Measurements from ENCODE around the gene DLG2. TPM values are rescaled to one million over a fixed set of nuclear protein-coding genes. Genes with fewer than 3 reads are reported as not detected.

DLG2 gene
- total and polyA plus RNA-seq, 2 of the 8 experiments (the other 6 are each of a cell fraction or from before 2014, with no cell fraction given), result 1.7 to 14.3 TPM

- Histone ChIP-seq H3K79me2 (ENCODE audit: control insufficient read depth in 1 of 2, insufficient read depth in 2 of 2, low read length in 2 of 2) (no peaks in the 10 kb centered on the region), H2BK12ac (ENCODE audit: low read depth, low read length) (no peak overlapping the region), H3K23me2 (ENCODE audit: low read depth, low read length) (no peaks in the 10 kb centered on the region), H3K4me2 (ENCODE audit: insufficient read depth in 1 of 2, low read depth in 2 of 2, low read length in 2 of 2) (no peak overlapping the region), H4K5ac (ENCODE audit: insufficient read length, low read depth, low read length) (no peak overlapping the region), H3K9ac (replicated peaks in 1 of 4; ENCODE audit: extremely low read depth in 1 of 4, low read depth in 3 of 4, low read length in 3 of 4) (no peak overlapping the region), H4K20me1 (replicated peaks in 1 of 2; ENCODE audit: control insufficient read depth in 1 of 2, insufficient read depth in 2 of 2, low read length in 2 of 2) (no peaks in the 10 kb centered on the region), H2BK15ac (ENCODE audit: low read length) (no peak overlapping the region), H3K27me3 (replicated peaks in 1 of 4; ENCODE audit: control insufficient read depth in 3 of 4, extremely low read depth in 1 of 4, insufficient read depth in 3 of 4, low read length in 3 of 4) (no peaks in the 10 kb centered on the region), H2BK5ac (ENCODE audit: low read depth, low read length) (no peak overlapping the region), H3K4me1 (replicated peaks in 1 of 4; ENCODE audit: control insufficient read depth in 3 of 4, insufficient read depth in 4 of 4, low read length in 3 of 4) (no peaks in the 10 kb centered on the region), H3K56ac (replicated peaks; ENCODE audit: insufficient read length, low read depth, low read length) (no peak overlapping the region), H2BK20ac (ENCODE audit: low read length) (no peak overlapping the region), H3K4ac (replicated peaks; ENCODE audit: insufficient read length, low read depth, low read length) (no peak overlapping the region), H3K18ac (ENCODE audit: extremely low read depth, low read length) (no peak overlapping the region), H4K91ac (replicated peaks; ENCODE audit: insufficient read length, low read length) (no peak overlapping the region), H3K4me3 (ENCODE audit: extremely low read depth in 1 of 4, insufficient read depth in 2 of 4, low read depth in 3 of 4, low read length in 4 of 4) (no peak overlapping the region), H3K27ac (ENCODE audit: low read depth, low read length) (no peak overlapping the region), H3K36me3 (ENCODE audit: control insufficient read depth in 2 of 4, insufficient read depth in 4 of 4, low read length in 3 of 4) (no peaks in the 10 kb centered on the region), H2AK5ac (ENCODE audit: low read depth, low read length) (no peak overlapping the region), H3K79me1 (ENCODE audit: low read depth, low read length) (no peaks in the 10 kb centered on the region), H2AFZ (ENCODE audit: low read length) (no peak overlapping the region), H3K23ac (ENCODE audit: insufficient read length) (no peak overlapping the region), H3K9me3 (ENCODE audit: insufficient read depth in 2 of 2, low read depth in 1 of 2, low read length in 1 of 2) (no peaks in the 10 kb centered on the region), H4K8ac (ENCODE audit: extremely low read depth, insufficient read depth, low read length) (peak overlapping the region; percentile 68; the same call in 1 of the 2 replicates), H3K14ac (ENCODE audit: insufficient read length) (no peak overlapping the region), H2BK120ac (replicated peaks; ENCODE audit: low read depth, low read length) (no peak overlapping the region)
- WGBS, 2 experiments (ENCODE audit: extremely low coverage in 1 of 2, insufficient coverage in 1 of 2, insufficient read length in 1 of 2, insufficient replicate concordance in 2 of 2, low coverage in 1 of 2, low lambda C conversion rate in 2 of 2, missing lambda C conversion rate in 1 of 2), result 93% methylated on average over 9 of the region's 10 CpGs; no CpG with 5 or more reads in 1 of the 2 experiments
- ChIA-PET CTCF (ENCODE audit: partially characterized antibody) (interaction anchor here (0.6 to 1.9 kb wide), 9 partner anchors 14 to 796 kb away, joined by 3 to 9 read pairs (median 3); no protein-coding TSS in a partner anchor), POLR2A (ENCODE audit: partially characterized antibody) (no interaction called here)
- FAIRE-seq (no peak), DNase-seq (ENCODE audit: low read depth in 1 of 2, low spot score in 2 of 2) (no peak)
- TF ChIP-seq RXRA (IDR thresholded peaks at IDR 0.05; ENCODE audit: insufficient read depth, low read depth, low read length) (no peak), E2F6 (IDR thresholded peaks at IDR 0.05) (no peak), SIX5 (IDR thresholded peaks at IDR 0.05; ENCODE audit: low read depth, low read length) (no peak), RAD21 (IDR thresholded peaks at IDR 0.05 in 1 of 2, conservative IDR thresholded peaks at IDR 0.05 in 1 of 2; ENCODE audit: low read depth in 2 of 2, low read length in 2 of 2) (no peak), SUZ12 (IDR thresholded peaks at IDR 0.05; ENCODE audit: low read length) (no peak), TBP (IDR thresholded peaks at IDR 0.05; ENCODE audit: low read depth, low read length) (no peak), ZNF274 (IDR thresholded peaks at IDR 0.05; ENCODE audit: borderline replicate concordance, extremely low read depth, low read length) (no peak), BCL11A (IDR thresholded peaks at IDR 0.05; ENCODE audit: low read depth in 2 of 2, low read length in 2 of 2) (no peak)
Observed at GRCh38 chr11:84794663-84795443, 832.3 kb downstream of the DLG2 start.
